SJSA1 (cell line): ENCODE data around the gene CYP3A4. TPM values are rescaled to one million over a fixed set of nuclear protein-coding genes. Genes with fewer than 3 reads are reported as not detected.
"Not testable (repeated sequence)": the region's sequence is repeated elsewhere in the genome, so short reads cannot be mapped to it uniquely, and the experiment has no call there.

Experiments
- DNase-seq, 2 experiments: peaks; one replicate each; pipeline ENCODE4 v3.0.0-alpha.2; 2015 to 2020; ENCODE audit warnings: low spot score in 2 of 2, low read depth in 1 of 2
- H3K27ac ChIP-seq: fragments of 250-450 bp; sonication (Bioruptor Pico); 2 replicates; pipeline ENCODE4 v1.5.1; 2020; ENCODE audit warnings: mild to moderate bottlenecking, moderate library complexity
- H3K27me3 ChIP-seq: fragments of 250-450 bp; sonication (Bioruptor Pico); replicated peaks from 2 replicates; pipeline ENCODE4 v1.5.1; 2020; ENCODE audit warnings: mild to moderate bottlenecking, moderate library complexity
- H3K36me3 ChIP-seq: fragments of 250-450 bp; sonication (Bioruptor Pico); 2 replicates; pipeline ENCODE4 v1.5.1; 2020; ENCODE audit warnings: mild to moderate bottlenecking
- H3K4me1 ChIP-seq: fragments of 250-450 bp; sonication (Bioruptor Pico); replicated peaks from 2 replicates; pipeline ENCODE4 v1.6.1; 2021; ENCODE audit warnings: mild to moderate bottlenecking
- H3K4me3 ChIP-seq: fragments of 250-450 bp; sonication (Bioruptor Pico); 2 replicates; pipeline ENCODE4 v1.5.1; 2020; ENCODE audit warnings: mild to moderate bottlenecking
- H3K9me3 ChIP-seq: fragments of 250-450 bp; sonication (Bioruptor Pico); replicated peaks from 2 replicates; pipeline ENCODE4 v1.5.1; 2020; ENCODE audit warnings: mild to moderate bottlenecking
- total RNA-seq: library from RNA; depleted of rRNA; stranded (reverse); fragments of >200 nt; shearing (Covaris generic); gene quantifications from 2 replicates; pipeline ENCODE4 v1.2.3, GENCODE V29; 2014

The CYP3A4 gene
- total RNA-seq, 1 experiment from 2014 or later = not detected

DNA sequence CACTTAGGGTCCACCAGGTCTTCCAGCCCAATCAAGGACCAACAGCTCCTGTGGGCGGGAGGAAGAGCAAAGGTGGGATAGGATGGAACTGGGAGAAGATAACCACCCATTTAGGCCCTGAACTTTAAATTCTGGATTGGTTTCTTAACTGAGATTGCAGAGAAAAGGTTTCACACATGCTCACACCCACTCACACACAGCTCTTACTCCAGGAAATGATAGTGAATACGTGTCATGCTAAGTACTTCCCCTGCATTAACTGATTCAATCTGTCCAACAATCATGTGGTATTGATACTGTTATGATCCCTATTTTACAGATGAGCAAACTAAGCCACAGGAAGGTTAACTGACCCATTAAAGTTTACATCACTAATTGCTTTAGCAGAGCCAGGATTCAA lies 4.6 kb upstream of the CYP3A4 start:
- Histone ChIP-seq H3K9me3 (no peaks in the 10 kb centered on the region), H3K27ac (no peak overlapping the region), H3K4me3 (no peak overlapping the region), H3K36me3 (no peaks in the 10 kb centered on the region), H3K4me1 (no peaks in the 10 kb centered on the region; the same call in 1 of the 2 replicates), H3K27me3 (no peaks in the 10 kb centered on the region)
- DNase-seq = no peak

DNA sequence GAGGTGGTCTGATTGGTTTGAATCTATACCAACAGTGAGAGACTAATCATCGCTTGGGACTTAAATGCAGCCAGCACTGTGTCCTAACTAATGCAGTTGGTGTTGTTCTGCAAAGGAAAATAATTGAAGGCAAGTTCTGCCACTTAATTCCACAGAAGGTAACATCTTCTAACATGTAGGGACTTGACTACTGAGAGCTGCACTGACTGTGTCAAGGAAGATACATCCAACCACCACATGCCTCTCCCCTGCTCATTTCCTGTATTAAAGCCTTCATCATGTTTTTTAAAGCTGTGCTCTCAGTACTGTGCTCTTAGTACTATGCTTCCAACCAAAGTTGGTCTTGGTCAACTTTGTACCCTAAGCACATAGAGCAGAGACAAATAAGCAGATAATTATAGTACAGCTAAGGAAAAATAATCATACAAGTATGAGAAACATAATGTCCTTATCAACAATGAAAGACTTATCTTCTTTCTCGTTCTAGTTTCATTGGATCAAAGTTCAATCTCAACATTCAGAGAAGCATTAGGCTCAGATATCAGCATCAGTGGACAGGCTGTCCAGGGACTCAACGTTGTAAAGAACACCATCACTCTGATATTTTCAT lies 2.8 kb upstream of the CYP3A4 start:
- no peak overlapping the region for H3K4me3 ChIP-seq
- no peak overlapping the region for H3K27ac ChIP-seq
- no peaks in the 10 kb centered on the region for H3K9me3 ChIP-seq
- no peaks in the 10 kb centered on the region for H3K36me3 ChIP-seq
- DNase-seq = no peak
- no peaks in the 10 kb centered on the region; the same call in 1 of the 2 replicates for H3K4me1 ChIP-seq
- no peaks in the 10 kb centered on the region for H3K27me3 ChIP-seq

DNA sequence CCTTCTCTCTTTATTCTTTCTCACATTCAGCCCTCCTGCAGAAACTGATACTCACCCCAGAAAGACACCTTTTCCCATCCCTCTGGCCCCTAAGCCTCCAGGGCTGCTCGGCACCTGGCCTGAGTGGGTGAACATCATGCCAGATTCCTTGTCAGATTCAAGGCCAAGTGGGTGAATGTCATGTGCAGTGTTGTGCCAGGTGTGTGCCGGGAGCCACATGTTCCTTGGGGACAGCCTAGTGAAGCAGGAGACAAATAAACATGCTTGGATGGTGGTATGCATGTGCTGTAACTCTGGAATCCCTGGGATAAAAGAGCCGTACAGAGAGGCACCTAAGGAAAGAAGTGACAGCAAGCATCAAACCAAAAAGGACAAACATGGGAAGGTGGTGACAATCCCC lies 1.7 kb upstream of the CYP3A4 start:
- H3K9me3 ChIP-seq, H3K36me3 ChIP-seq, H3K27me3 ChIP-seq, H3K27ac ChIP-seq, H3K4me3 ChIP-seq, DNase-seq, H3K4me1 ChIP-seq: not testable (repeated sequence)

DNA sequence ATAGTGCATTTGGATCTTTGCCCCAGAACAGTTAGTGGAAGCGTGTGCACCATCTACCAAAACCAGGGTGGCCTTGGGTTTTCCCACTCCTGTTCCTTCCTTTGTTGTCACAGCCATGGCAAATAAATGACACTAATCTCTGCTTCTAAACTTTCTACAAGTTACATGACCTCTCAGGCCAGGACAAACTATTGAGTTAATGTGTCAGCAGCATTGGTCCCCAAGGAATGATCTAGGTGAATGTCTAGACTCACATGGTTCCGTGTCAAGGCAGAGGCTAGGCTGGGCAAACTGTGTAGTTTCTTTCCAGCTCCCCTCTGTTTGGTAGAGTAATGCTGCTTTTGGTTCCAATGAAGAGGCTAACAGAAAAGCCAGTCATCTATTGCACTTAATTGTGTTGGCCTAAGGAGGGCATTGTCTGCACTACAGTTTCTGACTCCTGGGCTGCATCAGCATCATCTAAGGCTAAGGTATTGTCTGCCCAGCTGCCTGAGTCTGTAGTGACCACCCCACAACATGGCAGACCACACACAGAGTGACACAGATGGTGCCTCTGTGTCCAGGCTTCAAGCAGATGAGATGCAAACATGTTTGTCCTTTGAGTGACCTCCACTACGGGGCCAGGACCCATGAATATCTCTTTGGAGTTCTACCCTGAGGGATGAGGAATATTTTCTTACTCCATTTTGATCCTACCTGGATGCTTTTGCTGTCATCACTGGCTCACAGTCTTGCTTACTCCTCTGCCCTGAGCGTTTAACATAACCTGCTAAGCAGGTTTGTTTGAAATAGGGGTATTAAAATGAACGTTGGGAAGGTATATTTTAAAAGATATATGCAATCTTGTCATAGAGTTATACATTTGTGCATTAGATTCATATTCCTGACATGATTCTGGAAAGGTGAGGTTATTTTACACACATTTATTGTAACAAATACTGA lies 1.7 kb downstream of the CYP3A4 start:
- Histone ChIP-seq H3K27ac (no peak overlapping the region), H3K9me3 (no peaks in the 10 kb centered on the region), H3K4me1 (no peaks in the 10 kb centered on the region; the same call in 1 of the 2 replicates), H3K4me3 (no peak overlapping the region), H3K36me3 (no peaks in the 10 kb centered on the region), H3K27me3 (no peaks in the 10 kb centered on the region)
- peak; percentile 3 to 46 for DNase-seq

DNA sequence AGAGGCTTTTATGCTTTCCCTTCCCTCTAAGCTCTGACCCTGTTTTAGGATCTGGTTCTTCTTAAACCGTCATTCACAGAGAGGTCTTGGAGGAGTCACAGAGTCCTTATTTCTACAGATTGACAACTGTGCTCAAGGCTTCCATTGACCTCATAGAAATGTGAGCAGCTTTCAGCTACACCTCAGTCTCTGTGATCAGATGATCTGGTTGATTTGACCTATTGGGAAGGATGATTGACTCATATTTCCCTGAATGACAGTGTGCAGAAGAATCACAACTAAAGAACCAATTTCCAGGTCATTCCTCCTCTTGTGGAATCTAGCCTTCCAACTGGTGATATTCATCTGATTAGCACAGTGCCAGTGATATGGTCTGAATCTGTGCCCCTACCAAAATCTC lies 3.4 kb downstream of the CYP3A4 start:
- no peaks in the 10 kb centered on the region for H3K27me3 ChIP-seq
- no peaks in the 10 kb centered on the region for H3K36me3 ChIP-seq
- H3K4me1 ChIP-seq = no peaks in the 10 kb centered on the region; the same call in 1 of the 2 replicates
- no peak overlapping the region for H3K27ac ChIP-seq
- H3K4me3 ChIP-seq = no peak overlapping the region
- DNase-seq = no peak
- no peaks in the 10 kb centered on the region for H3K9me3 ChIP-seq

DNA sequence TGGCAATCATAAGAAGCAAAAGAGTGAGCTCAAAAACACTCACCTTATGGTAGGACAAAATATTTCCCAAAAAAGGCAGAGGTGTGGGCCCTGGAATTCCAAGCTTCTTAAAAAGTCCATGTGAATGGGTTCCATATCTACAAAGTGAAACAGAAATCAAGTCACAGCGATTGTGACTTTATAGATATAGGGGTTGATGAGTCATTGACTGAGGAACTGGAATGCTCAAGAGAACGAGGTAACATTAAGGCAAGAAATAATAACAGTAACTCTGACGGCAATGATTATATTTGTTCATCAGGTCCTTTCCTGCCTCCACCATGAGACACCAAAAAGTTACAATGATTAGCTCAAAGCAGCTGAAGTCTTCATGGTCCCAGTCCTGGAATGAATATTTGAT lies 4.0 kb downstream of the CYP3A4 start:
- H3K4me3 ChIP-seq = no peak overlapping the region

DNA sequence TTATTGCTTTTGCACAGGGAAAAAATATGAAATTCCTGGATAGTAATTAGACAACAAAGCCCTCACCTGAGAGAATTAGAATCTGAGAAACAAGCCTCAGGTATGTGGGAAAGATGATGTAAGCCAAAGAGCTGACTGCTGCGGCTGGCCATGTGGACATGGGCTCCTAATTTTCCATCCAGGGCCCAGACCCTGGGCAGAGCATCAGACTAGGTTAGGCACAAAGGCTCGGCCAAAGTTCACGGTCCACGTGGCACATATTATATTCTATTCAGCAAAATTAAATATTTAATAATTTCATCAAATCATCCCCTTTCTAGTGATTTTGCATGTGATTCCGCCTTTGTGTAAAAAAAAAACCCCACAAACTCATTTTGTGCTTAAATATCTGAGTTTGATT lies 5.1 kb downstream of the CYP3A4 start:
- no peaks in the 10 kb centered on the region for H3K27me3 ChIP-seq
- H3K9me3 ChIP-seq = no peaks in the 10 kb centered on the region
- H3K4me3 ChIP-seq = no peak overlapping the region
- DNase-seq = no peak
- no peaks in the 10 kb centered on the region; the same call in 1 of the 2 replicates for H3K4me1 ChIP-seq
- no peak overlapping the region for H3K27ac ChIP-seq
- no peaks in the 10 kb centered on the region for H3K36me3 ChIP-seq

More for the DNA sequence above, 4.0 kb downstream of the CYP3A4 start:
- Histone ChIP-seq H3K4me1 (no peaks in the 10 kb centered on the region; the same call in 1 of the 2 replicates), H3K9me3 (no peaks in the 10 kb centered on the region), H3K36me3 (no peaks in the 10 kb centered on the region), H3K27ac (no peak overlapping the region), H3K27me3 (no peaks in the 10 kb centered on the region)
- no peak for DNase-seq

DNA sequence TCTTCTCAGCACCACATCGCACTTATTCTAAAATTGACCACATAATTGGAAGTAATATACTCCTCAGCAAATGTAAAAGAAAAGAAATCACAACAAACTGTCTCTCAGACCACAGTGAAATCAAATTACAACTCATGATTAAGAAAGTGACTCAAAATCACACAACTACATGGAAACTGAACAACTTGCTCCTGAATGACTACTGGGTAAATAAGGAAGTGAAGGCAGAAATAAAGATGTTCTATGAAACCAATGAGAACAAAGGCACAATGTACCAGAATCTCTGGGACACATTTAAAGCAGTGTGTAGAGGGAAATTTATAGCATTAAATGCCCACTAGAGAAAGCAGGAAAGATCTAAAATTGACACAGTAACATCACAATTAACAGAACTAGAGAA lies 10.6 kb downstream of the CYP3A4 start:
- not testable (repeated sequence) for H3K27ac ChIP-seq, H3K9me3 ChIP-seq, H3K4me1 ChIP-seq, H3K27me3 ChIP-seq, H3K4me3 ChIP-seq, DNase-seq, H3K36me3 ChIP-seq

DNA sequence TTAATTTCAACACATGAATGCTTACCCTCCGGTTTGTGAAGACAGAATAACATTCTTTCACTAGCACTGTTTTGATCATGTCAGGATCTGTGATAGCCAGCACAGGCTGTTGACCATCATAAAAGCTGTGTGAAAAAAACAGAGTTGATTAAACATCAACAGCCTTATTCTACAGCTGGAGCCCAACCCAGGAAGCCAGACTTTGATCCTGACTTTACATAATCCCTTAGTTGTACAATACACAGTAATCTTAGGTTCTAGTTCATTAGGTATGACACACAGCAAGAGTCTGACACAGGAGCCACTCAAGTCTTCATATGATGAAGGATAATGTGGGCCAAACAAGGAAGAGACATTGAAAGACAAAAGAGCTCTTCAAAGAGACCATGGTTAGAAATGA lies 11.4 kb downstream of the CYP3A4 start:
- peaks cover 5% of the 10 kb centered on the region; the same call in 1 of the 2 replicates for H3K9me3 ChIP-seq
- no peak overlapping the region for H3K27ac ChIP-seq
- peaks cover 8% of the 10 kb centered on the region for H3K27me3 ChIP-seq
- no peaks in the 10 kb centered on the region for H3K36me3 ChIP-seq
- DNase-seq = no peak
- H3K4me3 ChIP-seq = no peak overlapping the region
- H3K4me1 ChIP-seq = no peaks in the 10 kb centered on the region

DNA sequence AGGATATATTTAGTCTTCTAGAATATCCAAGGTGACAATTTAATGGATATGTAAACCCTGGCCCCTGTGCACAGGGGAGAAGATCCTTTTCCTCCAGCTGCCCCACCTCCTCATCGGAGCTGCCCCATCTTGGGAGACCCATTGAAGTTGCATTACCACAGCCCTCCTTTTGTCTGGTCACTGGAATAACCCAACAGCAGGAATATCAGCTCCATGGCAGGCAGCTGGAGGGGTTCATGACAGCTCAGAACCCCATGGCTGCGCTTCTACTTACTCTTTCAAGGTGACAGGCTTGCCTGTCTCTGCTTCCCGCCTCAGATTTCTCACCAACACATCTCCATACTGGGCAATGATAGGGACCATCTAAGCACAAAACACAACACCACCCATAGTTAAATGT lies 14.5 kb downstream of the CYP3A4 start:
- not testable (repeated sequence) for H3K36me3 ChIP-seq, H3K4me3 ChIP-seq, H3K27me3 ChIP-seq, H3K9me3 ChIP-seq, DNase-seq, H3K4me1 ChIP-seq, H3K27ac ChIP-seq

DNA sequence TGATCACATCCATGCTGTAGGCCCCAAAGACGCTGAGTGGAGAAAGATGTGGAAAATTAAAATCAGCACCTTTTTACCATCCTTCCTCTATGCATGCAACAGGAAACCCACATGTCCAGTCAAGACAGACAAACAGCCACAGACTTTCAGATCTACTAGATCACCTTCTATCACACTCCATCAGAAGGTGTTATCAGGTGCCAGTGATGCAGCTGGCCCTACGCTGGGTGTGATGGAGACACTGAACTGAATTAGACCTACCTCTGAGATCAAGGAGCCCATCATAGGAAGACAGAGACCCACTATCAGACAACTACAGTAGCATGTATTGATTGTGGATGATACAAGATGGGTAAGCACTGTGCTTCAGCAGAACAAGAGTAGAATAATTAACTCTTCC lies 15.5 kb downstream of the CYP3A4 start:
- peaks cover 5% of the 10 kb centered on the region; the same call in 1 of the 2 replicates for H3K9me3 ChIP-seq
- no peak overlapping the region for H3K4me3 ChIP-seq
- no peak for DNase-seq
- no peaks in the 10 kb centered on the region for H3K36me3 ChIP-seq
- H3K27ac ChIP-seq = no peak overlapping the region
- peaks cover 8% of the 10 kb centered on the region for H3K27me3 ChIP-seq
- H3K4me1 ChIP-seq = no peaks in the 10 kb centered on the region

DNA sequence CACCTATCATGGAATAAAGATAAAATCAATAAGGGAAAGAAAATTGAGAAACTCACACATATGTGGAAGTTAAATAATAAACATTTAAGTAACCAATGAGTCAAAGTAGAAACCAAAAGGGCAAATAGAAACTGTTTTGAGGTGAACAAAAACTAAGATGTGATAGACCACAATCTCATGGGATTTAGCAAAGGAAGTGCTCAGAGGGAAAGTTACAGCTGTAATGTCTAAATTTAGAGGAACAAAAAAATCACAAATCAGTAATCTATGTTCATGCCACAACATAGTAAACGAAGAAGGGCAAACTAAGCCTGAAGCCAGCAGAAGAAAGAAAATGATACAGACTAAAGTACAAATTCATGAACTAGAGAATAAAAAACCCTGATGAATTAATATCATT lies 16.3 kb downstream of the CYP3A4 start:
- no peak overlapping the region for H3K4me3 ChIP-seq
- H3K27me3 ChIP-seq = peaks cover 8% of the 10 kb centered on the region
- peaks cover 5% of the 10 kb centered on the region; the same call in 1 of the 2 replicates for H3K9me3 ChIP-seq
- no peaks in the 10 kb centered on the region for H3K36me3 ChIP-seq
- no peak for DNase-seq
- no peak overlapping the region for H3K27ac ChIP-seq
- no peaks in the 10 kb centered on the region for H3K4me1 ChIP-seq

DNA sequence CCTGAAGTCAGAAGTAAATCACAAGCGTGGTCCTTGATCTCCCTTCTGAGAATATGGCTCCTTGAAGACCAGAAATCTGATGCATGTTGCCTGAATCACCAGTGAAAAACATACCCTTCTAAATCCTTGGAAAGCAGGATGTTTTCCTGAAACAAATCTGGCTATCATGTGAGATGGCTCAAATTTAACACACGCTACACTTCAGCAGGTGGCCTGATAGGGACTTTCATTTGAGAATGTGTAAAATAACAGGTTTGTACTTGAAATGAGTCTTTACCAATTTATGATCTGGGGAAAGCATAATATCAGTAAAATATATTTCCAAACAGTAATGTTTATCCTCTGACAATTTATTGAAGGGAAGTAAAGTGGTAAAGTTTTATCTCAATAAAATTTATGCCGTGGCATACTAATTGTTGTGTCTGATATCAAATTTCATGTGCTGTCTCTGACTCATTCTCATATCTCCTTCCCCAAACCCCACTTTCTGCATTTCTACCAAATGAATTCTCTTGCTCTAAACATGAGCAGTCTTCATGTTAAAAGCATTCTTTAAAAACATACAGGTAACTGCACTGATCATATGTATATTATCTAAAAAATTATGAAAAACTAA lies 17.4 kb downstream of the CYP3A4 start:
- H3K27ac ChIP-seq = no peak overlapping the region
- H3K9me3 ChIP-seq = peaks cover 2% of the 10 kb centered on the region; the same call in 1 of the 2 replicates
- peaks cover 4% of the 10 kb centered on the region for H3K27me3 ChIP-seq
- H3K36me3 ChIP-seq = no peaks in the 10 kb centered on the region
- DNase-seq = no peak
- no peaks in the 10 kb centered on the region for H3K4me1 ChIP-seq
- H3K4me3 ChIP-seq = no peak overlapping the region

DNA sequence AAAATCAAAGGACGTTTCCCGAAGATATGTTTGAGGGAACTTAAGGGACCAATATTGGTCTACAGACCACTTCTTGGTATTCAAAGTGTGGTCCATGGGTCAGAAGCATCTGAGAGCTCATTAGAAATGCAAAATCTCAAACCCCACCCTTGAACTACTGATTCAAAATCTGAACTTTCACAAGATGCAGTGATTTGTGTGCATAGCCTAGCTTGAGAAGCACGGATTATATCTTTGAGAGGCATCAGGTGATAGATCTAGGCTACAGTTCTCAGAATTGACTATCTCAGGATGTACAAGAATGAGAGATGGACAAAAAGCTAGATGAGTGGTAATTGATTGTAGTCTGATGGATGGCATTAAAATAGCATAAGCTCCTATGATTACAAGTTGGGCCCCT lies 19.5 kb downstream of the CYP3A4 start:
- Histone ChIP-seq H3K27me3 (no peaks in the 10 kb centered on the region; the same call in 1 of the 2 replicates), H3K36me3 (no peaks in the 10 kb centered on the region), H3K27ac (no peak overlapping the region), H3K9me3 (no peaks in the 10 kb centered on the region), H3K4me3 (no peak overlapping the region), H3K4me1 (no peaks in the 10 kb centered on the region)
- no peak for DNase-seq
